Measurements from ENCODE around the gene ARHGEF26. TPM values are rescaled to one million over a fixed set of nuclear protein-coding genes. Genes with fewer than 3 reads are reported as not detected.

ARHGEF26 gene
- total RNA-seq, 8 experiments from 2014 or later: 1.5 to 56.3 (median 7.8) TPM

- no peak for ATAC-seq (replicated peaks in 6 of 8)
- H3K4me1 ChIP-seq (replicated peaks in 1 of 2): peaks cover 17 to 22% of the 10 kb centered on the region in 2 donors
- H3K27ac ChIP-seq: no peak overlapping the region
- WGBS, 10 experiments: 76 to 100% (median 100%) methylated on average over 2 of the region's 2 CpGs
- no peak overlapping the region for H3K4me3 ChIP-seq
- in situ Hi-C loops (cut with MboI; ENCODE audit: low pct_unique_long_range_greater_than_20kb in 2 of 9, low sequenced_read_pairs in 9 of 9, unreplicated experiment in 9 of 9): no loop called here
These were observed 21.4 kb downstream of the ARHGEF26 start for GRCh38 chr3:154142608-154143007.

GRCh38 chr3:154143873-154144272 lies 22.7 kb downstream of the ARHGEF26 start:
- Histone ChIP-seq H3K27ac (no peak overlapping the region), H3K4me3 (no peak overlapping the region), H3K4me1 (replicated peaks in 1 of 2) (peaks cover 19 to 22% of the 10 kb centered on the region in 2 donors)
- in situ Hi-C loops (cut with MboI; ENCODE audit: low pct_unique_long_range_greater_than_20kb in 2 of 9, low sequenced_read_pairs in 9 of 9, unreplicated experiment in 9 of 9): no loop called here
- ATAC-seq (replicated peaks in 6 of 8): no peak
- 0 to 94% (median 56%) methylated on average over 1 to 2 of the region's 2 CpGs; no CpG with 5 or more reads in 6 of the 10 experiments for WGBS, 10 experiments

- 0 to 60% (median 28%) methylated on average over 1 of the region's 1 CpG; no CpG with 5 or more reads in 4 of the 10 experiments for WGBS, 10 experiments
- ATAC-seq (replicated peaks in 6 of 8): peak in 6 of 8 experiments; percentile 10 to 49 (median 25)
- Histone ChIP-seq H3K4me3 (no peak overlapping the region), H3K27ac (no peak overlapping the region), H3K4me1 (replicated peaks in 1 of 2) (peaks cover 22 to 26% of the 10 kb centered on the region in 2 donors)
- in situ Hi-C loops (cut with MboI; ENCODE audit: low pct_unique_long_range_greater_than_20kb in 2 of 9, low sequenced_read_pairs in 9 of 9, unreplicated experiment in 9 of 9): no loop called here
These were observed 23.8 kb downstream of the ARHGEF26 start for GRCh38 chr3:154144825-154145465.

GRCh38 chr3:154148541-154148940 lies 27.4 kb downstream of the ARHGEF26 start:
- Histone ChIP-seq H3K27ac (no peak overlapping the region), H3K4me3 (no peak overlapping the region), H3K4me1 (replicated peaks in 1 of 2) (peaks cover 34 to 42% of the 10 kb centered on the region in 2 donors)
- WGBS, 10 experiments: 40 to 100% (median 88%) methylated on average over 1 of the region's 1 CpG; no CpG with 5 or more reads in 5 of the 10 experiments
- in situ Hi-C loops (cut with MboI; ENCODE audit: low pct_unique_long_range_greater_than_20kb in 2 of 9, low sequenced_read_pairs in 9 of 9, unreplicated experiment in 9 of 9): no loop called here
- ATAC-seq (replicated peaks in 6 of 8): peak in 3 of 8 experiments; percentile 31 to 66 (median 38)

GRCh38 chr3:154149286-154149685 lies 28.1 kb downstream of the ARHGEF26 start:
- 70 to 100% (median 85%) methylated on average over 1 to 4 of the region's 4 CpGs; no CpG with 5 or more reads in 1 of the 10 experiments for WGBS, 10 experiments
- no peak overlapping the region for H3K4me3 ChIP-seq
- peaks cover 26 to 43% of the 10 kb centered on the region in 2 donors for H3K4me1 ChIP-seq (replicated peaks in 1 of 2)
- in situ Hi-C loops (cut with MboI; ENCODE audit: low pct_unique_long_range_greater_than_20kb in 2 of 9, low sequenced_read_pairs in 9 of 9, unreplicated experiment in 9 of 9): no loop called here
- no peak for ATAC-seq (replicated peaks in 6 of 8)
- no peak overlapping the region for H3K27ac ChIP-seq

GRCh38 chr3:154151969-154152368 lies 30.8 kb downstream of the ARHGEF26 start:
- ATAC-seq (replicated peaks in 6 of 8): no peak
- WGBS, 10 experiments: 60 to 100% (median 80%) methylated on average over 1 of the region's 1 CpG; no CpG with 5 or more reads in 6 of the 10 experiments
- peaks cover 13 to 45% of the 10 kb centered on the region in 2 donors for H3K4me1 ChIP-seq (replicated peaks in 1 of 2)
- H3K4me3 ChIP-seq: no peak overlapping the region
- in situ Hi-C loops (cut with MboI; ENCODE audit: low pct_unique_long_range_greater_than_20kb in 2 of 9, low sequenced_read_pairs in 9 of 9, unreplicated experiment in 9 of 9): no loop called here
- H3K27ac ChIP-seq: no peak overlapping the region

GRCh38 chr3:154152741-154153140 lies 31.6 kb downstream of the ARHGEF26 start:
- 81 to 100% (median 100%) methylated on average over 1 to 5 of the region's 5 CpGs for WGBS, 10 experiments
- no peak for ATAC-seq (replicated peaks in 6 of 8)
- Histone ChIP-seq H3K27ac (no peak overlapping the region), H3K4me1 (replicated peaks in 1 of 2) (peaks cover 13 to 45% of the 10 kb centered on the region in 2 donors), H3K4me3 (no peak overlapping the region)
- in situ Hi-C loops (cut with MboI; ENCODE audit: low pct_unique_long_range_greater_than_20kb in 2 of 9, low sequenced_read_pairs in 9 of 9, unreplicated experiment in 9 of 9): no loop called here

GRCh38 chr3:154156530-154156929 lies 35.3 kb downstream of the ARHGEF26 start:
- Histone ChIP-seq H3K27ac (no peak overlapping the region), H3K4me1 (replicated peaks in 1 of 2) (peaks cover 13 to 35% of the 10 kb centered on the region in 2 donors), H3K4me3 (no peak overlapping the region)
- WGBS, 10 experiments: 83 to 100% (median 100%) methylated on average over 1 of the region's 1 CpG; no CpG with 5 or more reads in 1 of the 10 experiments
- in situ Hi-C loops (cut with MboI; ENCODE audit: low pct_unique_long_range_greater_than_20kb in 2 of 9, low sequenced_read_pairs in 9 of 9, unreplicated experiment in 9 of 9): no loop called here
- peak in 2 of 8 experiments; percentile 22 to 55 for ATAC-seq (replicated peaks in 6 of 8)

- peaks cover 4 to 5% of the 10 kb centered on the region in 2 donors for H3K4me1 ChIP-seq (replicated peaks in 1 of 2)
- peak in 1 of 8 experiments; percentile 30 for ATAC-seq (replicated peaks in 6 of 8)
- H3K27ac ChIP-seq: no peak overlapping the region
- no peak overlapping the region for H3K4me3 ChIP-seq
- in situ Hi-C loops (cut with MboI; ENCODE audit: low pct_unique_long_range_greater_than_20kb in 2 of 9, low sequenced_read_pairs in 9 of 9, unreplicated experiment in 9 of 9): no loop called here
These were observed 40.6 kb downstream of the ARHGEF26 start for GRCh38 chr3:154161806-154162205.

GRCh38 chr3:154164387-154164786 lies 43.2 kb downstream of the ARHGEF26 start:
- H3K4me1 ChIP-seq (replicated peaks in 1 of 2): peaks cover 4 to 5% of the 10 kb centered on the region in 2 donors
- 44 to 100% (median 79%) methylated on average over 1 to 2 of the region's 2 CpGs for WGBS, 10 experiments
- ATAC-seq (replicated peaks in 6 of 8): no peak
- in situ Hi-C loops (cut with MboI; ENCODE audit: low pct_unique_long_range_greater_than_20kb in 2 of 9, low sequenced_read_pairs in 9 of 9, unreplicated experiment in 9 of 9): no loop called here
- H3K4me3 ChIP-seq: no peak overlapping the region
- H3K27ac ChIP-seq: no peak overlapping the region

- no peak for ATAC-seq (replicated peaks in 6 of 8)
- in situ Hi-C loops (cut with MboI; ENCODE audit: low pct_unique_long_range_greater_than_20kb in 2 of 9, low sequenced_read_pairs in 9 of 9, unreplicated experiment in 9 of 9): no loop called here
- peaks cover 4 to 5% of the 10 kb centered on the region in 2 donors for H3K4me1 ChIP-seq (replicated peaks in 1 of 2)
- no peak overlapping the region for H3K27ac ChIP-seq
- no peak overlapping the region for H3K4me3 ChIP-seq
- WGBS, 10 experiments: 72 to 99% (median 84%) methylated on average over 1 to 9 of the region's 9 CpGs
These were observed 48.0 kb downstream of the ARHGEF26 start for GRCh38 chr3:154168998-154169795.

- no peak overlapping the region for H3K4me3 ChIP-seq
- no peak for ATAC-seq (replicated peaks in 6 of 8)
- in situ Hi-C loops (cut with MboI; ENCODE audit: low pct_unique_long_range_greater_than_20kb in 2 of 9, low sequenced_read_pairs in 9 of 9, unreplicated experiment in 9 of 9): no loop called here
- H3K4me1 ChIP-seq (replicated peaks in 1 of 2): peaks cover 0 to under 1% of the 10 kb centered on the region in 2 donors
- no peak overlapping the region for H3K27ac ChIP-seq
- WGBS, 10 experiments: 67 to 100% (median 80%) methylated on average over 1 of the region's 1 CpG; no CpG with 5 or more reads in 5 of the 10 experiments
These were observed 48.6 kb downstream of the ARHGEF26 start for GRCh38 chr3:154169796-154170110.

GRCh38 chr3:154170300-154170699 lies 49.1 kb downstream of the ARHGEF26 start:
- no peak overlapping the region for H3K4me3 ChIP-seq
- in situ Hi-C loops (cut with MboI; ENCODE audit: low pct_unique_long_range_greater_than_20kb in 2 of 9, low sequenced_read_pairs in 9 of 9, unreplicated experiment in 9 of 9): no loop called here
- no peak for ATAC-seq (replicated peaks in 6 of 8)
- WGBS, 10 experiments: 67 to 100% (median 90%) methylated on average over 1 of the region's 1 CpG; no CpG with 5 or more reads in 5 of the 10 experiments
- H3K4me1 ChIP-seq (replicated peaks in 1 of 2): peaks cover 0 to 6% of the 10 kb centered on the region in 2 donors
- H3K27ac ChIP-seq: no peak overlapping the region

All from motor neuron (in vitro differentiated cells).